Esophagus muscularis mucosa (tissue), 4 donors: Measurements from ENCODE around the gene TRIP10. TPM values are rescaled to one million over a fixed set of nuclear protein-coding genes. Genes with fewer than 3 reads are reported as not detected.

Experiments used
- DNase-seq: peaks from one replicate; pipeline ENCODE4 v3.0.0-alpha.2; 2017; ENCODE audit errors: extremely low spot score
- H3K27ac ChIP-seq, 4 donors: fragments of 200-600 bp; sonication (generic); replicated peaks in 1 of 4; 1 replicate in 3 of 4; 2 replicates in 1 of 4; pipeline ENCODE4 v1.5.1; 2016 to 2019; ENCODE audit warnings: mild to moderate bottlenecking in 1 of 4
- H3K27me3 ChIP-seq, 4 donors: fragments of 200-600 bp; sonication (generic); one replicate each; pipeline versions ENCODE4 v1.5.1 to v1.6.0; 2016 to 2019
- H3K36me3 ChIP-seq, 4 donors: fragments of 200-600 bp; sonication (generic); one replicate each; pipeline ENCODE4 v1.5.1; 2016 to 2019
- H3K4me1 ChIP-seq, 4 donors: fragments of 200-600 bp; sonication (generic); one replicate each; pipeline ENCODE4 v1.5.1; 2016 to 2019
- H3K4me3 ChIP-seq, 4 donors: fragments of 200-600 bp; sonication (generic); 1 replicate in 2 of 4; 2 replicates in 2 of 4; pipeline ENCODE4 v1.5.1; 2016 to 2019; ENCODE audit warnings: mild to moderate bottlenecking in 4 of 4, moderate library complexity in 1 of 4
- H3K9me3 ChIP-seq, 4 donors: fragments of 200-600 bp; sonication (generic); 1 replicate in 3 of 4; 2 replicates in 1 of 4; pipeline ENCODE4 v1.5.1; 2016 to 2019
- CTCF ChIP-seq, 3 experiments: fragments of 200-600 bp in 2 of 3; fragments of 450-650 bp in 1 of 3; sonication (generic) in 2 of 3; IDR thresholded peaks; one replicate each; pipeline ENCODE4 v1.5.1; 2017 to 2019; ENCODE audit warnings: antibody characterized with exemption in 3 of 3, mild to moderate bottlenecking in 2 of 3, moderate library complexity in 1 of 3
- EP300 ChIP-seq: sonication (generic); formaldehyde crosslinking; IDR thresholded peaks from one replicate; pipeline ENCODE4 v1.6.1; 2017; ENCODE audit warnings: antibody characterized with exemption
- POLR2A ChIP-seq: fragments of 450-650 bp; IDR thresholded peaks from one replicate; pipeline ENCODE4 v1.6.1; 2017; ENCODE audit warnings: antibody characterized with exemption, moderate library complexity, mild to moderate bottlenecking, low read depth
- POLR2AphosphoS5 ChIP-seq, 2 donors: sonication (generic); formaldehyde crosslinking; IDR thresholded peaks; one replicate each; pipeline ENCODE4 v1.6.1; 2017; ENCODE audit warnings: antibody characterized with exemption in 2 of 2
- WGBS: methylation state at CpG from one replicate; pipeline ENCODE4 v1.1.5; 2018; 5-methylcytosine and 5-hydroxymethylcytosine counted together
- intact Hi-C: fragments of 100-400 bp; cut with DNase I; formaldehyde crosslinking; loops from one replicate; pipeline ENCODE4 v1.15.1; 2023
- total RNA-seq, 4 donors: library from RNA; depleted of rRNA; stranded (reverse); fragments of >200 nt; gene quantifications; one replicate each; pipeline versions ENCODE4 v1.1.0 to v1.2.1, GENCODE V29; 2016

The TRIP10 gene
- total RNA-seq, 4 donors from 2014 or later = 85.8 to 148 (median 118) TPM

GRCh38 chr19:6712692-6713670, 26.5 kb upstream of the TRIP10 start:
- H3K9me3 ChIP-seq = no peaks in the 10 kb centered on the region
- intact Hi-C loops = no loop called here
- no peak overlapping the region for H3K4me3 ChIP-seq
- no peak for DNase-seq
- no peak for TF ChIP-seq CTCF (IDR thresholded peaks at IDR 0.05)
- TF ChIP-seq POLR2AphosphoS5 (IDR thresholded peaks at IDR 0.05) = no peak
- TF ChIP-seq POLR2A = no peak
- no peak for TF ChIP-seq EP300
- H3K27me3 ChIP-seq = peaks cover 0 to 79% (median 3%) of the 10 kb centered on the region in 4 donors
- peaks cover 0 to 12% (median 4%) of the 10 kb centered on the region in 4 donors for H3K4me1 ChIP-seq
- H3K36me3 ChIP-seq = peaks cover 0 to 6% (median under 1%) of the 10 kb centered on the region in 4 donors
- H3K27ac ChIP-seq = no peak overlapping the region
- 93% methylated on average over 20 of the region's 20 CpGs for WGBS

GRCh38 chr19:6713773-6714692, 25.4 kb upstream of the TRIP10 start:
- no peak overlapping the region for H3K27ac ChIP-seq
- no peak for TF ChIP-seq EP300
- H3K4me3 ChIP-seq = no peak overlapping the region
- intact Hi-C loops = no loop called here
- WGBS = 59% methylated on average over 18 of the region's 24 CpGs
- H3K9me3 ChIP-seq = no peaks in the 10 kb centered on the region
- no peak for DNase-seq
- peaks cover 0 to 6% (median 3%) of the 10 kb centered on the region in 4 donors for H3K36me3 ChIP-seq
- peaks cover 0 to 12% (median 4%) of the 10 kb centered on the region in 4 donors for H3K4me1 ChIP-seq
- H3K27me3 ChIP-seq = peaks cover 0 to 80% (median 3%) of the 10 kb centered on the region in 4 donors

- Histone ChIP-seq H3K27ac (no peak overlapping the region), H3K9me3 (no peaks in the 10 kb centered on the region), H3K4me3 (no peak overlapping the region), H3K27me3 (peaks cover 0 to 76% (median 3%) of the 10 kb centered on the region in 4 donors), H3K36me3 (peaks cover 0 to 6% (median 3%) of the 10 kb centered on the region in 4 donors), H3K4me1 (peaks cover 0 to 12% (median 4%) of the 10 kb centered on the region in 4 donors)
- intact Hi-C loops = no loop called here
- WGBS = 87% methylated on average over 11 of the region's 11 CpGs
- TF ChIP-seq CTCF (IDR thresholded peaks at IDR 0.05) (no peak), POLR2A (no peak), POLR2AphosphoS5 (IDR thresholded peaks at IDR 0.05) (no peak)
- DNase-seq = no peak
Observed at GRCh38 chr19:6714749-6715555, 24.5 kb upstream of the TRIP10 start.

GRCh38 chr19:6716610-6716970, 22.9 kb upstream of the TRIP10 start:
- WGBS = 57% methylated on average over 6 of the region's 6 CpGs
- no peak overlapping the region for H3K4me3 ChIP-seq

More at GRCh38 chr19:6716610-6716970, 22.9 kb upstream of the TRIP10 start:
- Histone ChIP-seq H3K9me3 (no peaks in the 10 kb centered on the region), H3K27ac (no peak overlapping the region), H3K27me3 (peaks cover 0 to 60% (median 0%) of the 10 kb centered on the region in 4 donors), H3K36me3 (peaks cover 0 to 6% (median 2%) of the 10 kb centered on the region in 4 donors), H3K4me1 (peaks cover 0 to 10% (median 0%) of the 10 kb centered on the region in 4 donors)
- TF ChIP-seq POLR2A = no peak
- no peak for TF ChIP-seq CTCF (IDR thresholded peaks at IDR 0.05)
- TF ChIP-seq EP300 = no peak
- TF ChIP-seq POLR2AphosphoS5 (IDR thresholded peaks at IDR 0.05) = no peak
- intact Hi-C loops = no loop called here
- DNase-seq = no peak
